HG03039 (cell line): Measurements from ENCODE around the gene FMNL2.

Experiments used
- ATAC-seq: cut with Tn5 transposase; IDR thresholded peaks from one replicate; pipeline ENCODE4 v1.9.1; 2021; ENCODE audit warnings: mild to moderate bottlenecking, moderate library complexity; ENCODE audit not compliant: unreplicated experiment

The FMNL2 gene

GRCh38 chr2:152548111-152548875 lies 213.3 kb downstream of the FMNL2 start:
- no peak for ATAC-seq

GRCh38 chr2:152548996-152549395 lies 214.0 kb downstream of the FMNL2 start:
- no peak for ATAC-seq

- no peak for ATAC-seq
These were observed 214.4 kb downstream of the FMNL2 start for GRCh38 chr2:152549423-152549822.

- ATAC-seq, result no peak
These were observed 215.4 kb downstream of the FMNL2 start for GRCh38 chr2:152550386-152550785.

GRCh38 chr2:152552888-152553287 lies 217.9 kb downstream of the FMNL2 start:
- no peak for ATAC-seq

DNA sequence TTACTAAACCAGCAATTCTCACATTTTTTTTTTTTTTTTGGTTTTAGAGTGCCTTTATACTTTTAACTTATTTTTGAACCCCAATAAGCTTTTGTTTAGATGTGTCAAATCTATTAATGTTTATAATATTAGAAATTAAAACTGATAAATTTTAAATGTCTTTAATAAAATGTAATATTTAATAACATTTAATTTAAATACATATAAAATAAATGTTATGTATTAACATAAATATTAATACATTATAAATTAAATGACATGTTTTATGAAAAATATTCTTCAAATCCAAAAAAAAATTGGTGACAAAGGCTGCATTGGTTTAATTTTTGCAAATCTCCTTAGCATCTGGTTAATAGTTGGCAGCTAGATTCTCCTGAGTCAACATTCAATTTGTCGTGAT lies 218.5 kb downstream of the FMNL2 start:
- ATAC-seq, result no peak

DNA sequence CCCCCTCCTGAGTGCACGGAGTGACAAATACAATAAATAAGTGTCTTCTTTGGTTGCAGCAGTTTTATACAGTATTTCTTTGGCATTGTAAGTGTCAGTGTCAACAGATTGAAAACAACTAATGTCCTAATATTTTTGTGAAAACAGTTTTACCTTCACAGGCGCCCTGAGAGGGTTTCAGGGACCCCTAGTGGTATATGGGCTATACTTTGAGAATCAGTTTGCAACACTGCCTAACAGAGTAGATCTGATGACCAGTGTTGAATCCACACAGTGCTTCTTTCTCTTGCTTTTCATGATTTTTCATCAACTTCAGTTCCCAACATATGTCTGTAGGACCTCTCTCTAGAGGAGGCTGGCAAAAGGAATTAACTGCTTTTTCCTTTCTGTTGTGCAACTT lies 220.1 kb downstream of the FMNL2 start:
- no peak for ATAC-seq

- ATAC-seq, result no peak
These were observed 221.5 kb downstream of the FMNL2 start for GRCh38 chr2:152556506-152556905.

DNA sequence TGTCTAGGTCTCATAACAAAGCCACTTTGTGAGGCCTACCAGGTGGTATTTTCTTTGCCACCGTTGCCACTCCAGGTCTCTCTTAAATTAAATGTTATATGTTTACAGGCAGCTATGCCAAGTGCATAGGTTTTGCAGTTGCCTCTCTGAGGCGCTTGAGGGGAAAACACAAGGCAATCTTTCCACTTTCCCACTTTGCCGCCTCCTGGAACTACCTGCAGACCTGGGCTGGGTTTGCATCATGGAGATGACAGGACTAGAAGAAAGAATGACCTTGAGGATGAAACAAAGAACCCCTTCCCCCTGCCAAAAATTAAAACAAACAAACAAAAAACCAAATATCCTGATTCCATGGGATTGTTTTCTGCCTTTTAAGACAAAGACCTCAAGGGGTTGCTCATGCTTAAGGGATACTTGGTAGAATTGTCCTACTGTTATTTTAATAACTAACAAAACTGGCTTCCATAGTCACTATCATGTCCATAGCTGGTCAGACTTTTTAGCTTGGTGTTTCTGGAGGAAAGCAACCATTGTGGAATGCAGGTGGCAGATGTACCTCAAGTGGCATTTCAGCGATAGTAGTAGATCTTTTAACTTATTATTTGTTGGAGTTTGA lies 222.4 kb downstream of the FMNL2 start:
- no peak for ATAC-seq

- no peak for ATAC-seq
These were observed 223.4 kb downstream of the FMNL2 start for GRCh38 chr2:152558158-152558984.

DNA sequence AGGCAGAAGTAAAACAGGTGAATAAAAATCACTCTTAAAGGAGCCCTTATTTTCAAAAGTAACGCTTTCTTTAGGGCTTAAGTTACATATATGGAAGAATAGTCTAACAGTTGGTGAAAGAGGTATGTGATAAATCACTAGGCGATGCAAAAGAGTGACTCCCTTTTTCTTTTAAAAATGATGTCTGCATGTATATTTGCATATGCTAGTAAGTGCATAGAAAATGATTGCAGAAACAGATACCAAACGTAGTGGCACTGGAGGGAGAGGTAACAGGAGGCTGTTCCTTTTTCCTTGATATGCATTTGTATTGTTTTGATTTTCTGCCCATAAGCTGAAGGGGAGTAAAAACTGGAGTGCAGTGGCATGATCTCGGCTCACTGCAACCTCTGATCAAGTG lies 224.0 kb downstream of the FMNL2 start:
- no peak for ATAC-seq

DNA sequence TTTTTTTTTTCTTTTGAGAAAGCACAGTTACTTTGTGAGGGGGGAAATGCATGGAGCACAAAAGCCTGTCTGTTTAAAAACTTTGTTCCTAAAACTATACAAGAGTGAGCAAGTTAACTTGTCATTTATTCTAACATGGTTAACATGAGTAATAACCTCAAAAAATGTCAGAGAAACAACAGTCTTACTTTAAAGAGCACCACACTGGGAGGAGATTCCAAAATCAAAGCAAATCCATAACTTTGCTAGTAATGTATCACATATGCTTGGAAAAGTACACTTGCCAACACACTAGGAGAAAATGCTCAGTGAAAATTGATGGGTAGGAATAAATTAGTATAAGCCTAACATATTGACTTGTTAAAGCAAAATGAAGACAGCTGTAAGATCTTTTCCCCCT lies 225.2 kb downstream of the FMNL2 start:
- no peak for ATAC-seq

DNA sequence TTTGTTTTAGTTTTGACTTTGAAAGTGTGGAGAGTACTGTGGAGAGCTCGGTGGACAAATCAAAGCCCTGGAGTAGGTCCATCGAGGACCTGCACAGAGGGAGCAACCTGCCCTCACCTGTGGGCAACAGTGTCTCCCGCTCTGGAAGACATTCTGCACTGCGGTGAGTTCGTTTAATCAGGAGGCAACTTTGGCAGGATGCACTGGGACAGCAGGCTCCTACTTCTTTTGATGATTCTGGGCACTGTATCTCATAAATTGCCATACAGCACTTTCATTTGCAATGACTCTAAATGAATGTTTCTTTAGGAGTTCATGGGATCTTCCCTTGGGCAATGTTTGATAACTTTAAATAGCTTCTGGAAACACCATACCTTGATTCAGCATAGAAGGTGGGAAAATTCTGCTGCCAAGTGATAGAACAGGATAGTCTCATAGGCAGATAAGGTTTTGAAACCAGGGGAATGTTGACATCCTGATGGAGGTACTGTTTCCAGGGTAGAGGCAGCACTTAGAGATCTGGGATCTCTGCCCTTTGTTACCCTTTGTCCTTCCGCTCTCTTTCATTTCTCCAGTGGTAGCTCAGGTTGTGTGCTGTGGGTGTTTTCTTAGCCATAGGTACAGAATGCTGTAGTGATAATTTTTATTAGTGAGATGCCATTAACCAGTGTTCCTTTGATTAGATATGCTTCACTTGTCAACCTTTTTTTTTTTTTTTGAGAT lies 226.1 kb downstream of the FMNL2 start:
- ATAC-seq, result no peak

- ATAC-seq, result no peak
These were observed 227.4 kb downstream of the FMNL2 start for GRCh38 chr2:152562198-152562884.

DNA sequence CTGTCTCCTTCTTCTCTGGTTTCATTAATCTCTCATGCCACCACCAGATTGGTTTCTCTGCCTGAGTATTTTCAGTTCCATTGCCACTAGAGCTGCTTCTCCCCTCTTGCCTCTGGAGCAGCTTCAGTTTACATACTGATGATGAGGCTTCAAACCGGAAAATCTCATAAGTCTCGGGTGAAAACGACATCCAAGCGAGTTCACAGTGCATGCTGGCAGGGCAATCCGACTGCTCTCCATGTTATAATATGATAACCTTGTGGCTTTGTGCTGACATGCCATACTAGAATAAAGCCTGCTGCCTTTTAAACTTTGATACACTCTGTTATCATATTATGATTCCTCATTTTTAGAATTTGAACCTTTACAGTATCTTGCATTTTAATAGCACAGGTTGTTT lies 228.8 kb downstream of the FMNL2 start:
- no peak for ATAC-seq

DNA sequence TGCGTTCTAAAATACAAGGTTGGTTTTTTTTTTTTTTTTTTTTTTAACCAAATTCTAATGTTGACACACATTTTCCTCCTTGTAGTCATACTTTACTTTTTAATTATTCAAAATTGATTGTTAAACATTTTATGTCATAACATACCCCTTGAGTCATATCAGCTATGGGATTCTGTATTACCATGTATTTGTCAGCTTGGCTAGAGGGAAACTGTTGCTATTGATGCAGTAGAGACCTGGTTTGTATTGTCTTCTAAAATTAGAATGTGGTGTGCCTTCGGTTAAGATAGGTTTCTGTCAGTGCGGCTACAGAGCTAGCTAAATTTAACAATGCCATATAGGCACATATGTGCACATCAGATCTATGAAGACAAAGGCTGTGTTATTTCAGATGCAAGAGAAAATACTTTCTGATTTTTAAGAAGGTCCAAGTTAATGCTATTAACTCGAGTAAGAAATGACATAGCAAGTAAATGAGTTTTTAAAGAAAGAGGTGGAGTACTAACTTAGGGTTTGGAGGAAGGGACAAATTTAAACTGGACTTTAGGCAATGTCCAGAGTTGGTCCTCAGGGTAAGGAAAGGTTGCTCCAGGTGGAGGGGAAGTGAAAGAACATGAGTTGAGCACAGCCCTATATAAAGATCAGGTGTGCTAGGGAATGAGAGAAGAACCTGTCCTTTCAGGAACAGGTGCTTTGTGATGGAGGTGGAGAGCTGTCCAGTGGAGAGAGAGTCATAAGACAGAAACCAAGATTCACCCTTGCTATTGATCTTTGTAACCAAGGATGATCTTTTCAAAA lies 230.0 kb downstream of the FMNL2 start:
- ATAC-seq, result peak; percentile 80

DNA sequence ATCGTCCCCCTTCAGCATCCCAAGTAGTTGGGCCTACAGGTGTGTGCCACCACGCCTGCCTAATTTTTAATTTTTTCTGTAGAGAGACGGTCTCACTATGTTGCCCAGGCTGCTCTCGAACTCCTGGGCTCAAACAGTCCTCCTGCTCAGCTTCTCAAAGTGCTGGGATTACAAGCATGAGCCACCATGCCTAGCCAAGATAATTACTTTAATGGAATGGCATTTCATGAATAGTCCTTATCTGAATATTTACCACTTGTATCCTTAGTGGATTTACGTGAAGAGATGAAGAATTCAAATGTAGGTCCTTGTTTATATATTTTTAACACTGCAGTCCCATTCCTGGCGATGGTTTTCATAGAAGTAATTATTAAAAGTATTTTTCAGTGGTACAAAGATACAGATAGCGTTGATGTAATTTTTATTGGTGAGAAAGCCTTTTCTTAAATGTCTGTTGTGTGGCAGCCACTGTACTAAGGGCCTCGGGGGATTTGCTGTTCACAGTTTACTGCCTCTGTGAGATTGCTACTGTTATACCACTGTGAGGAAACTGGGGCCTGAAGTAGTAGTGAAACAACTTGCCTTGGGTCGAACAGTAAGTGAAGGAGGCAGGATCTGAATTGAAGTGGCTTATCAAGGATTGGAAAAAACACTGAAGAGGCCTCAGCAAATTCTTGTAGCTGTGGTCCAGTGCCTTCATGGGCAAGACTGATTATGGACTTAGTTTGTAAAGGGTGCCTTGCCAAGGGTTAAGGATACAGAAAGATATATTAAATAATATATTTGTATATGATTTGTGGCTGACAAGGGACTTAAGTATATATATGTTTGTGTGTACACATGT lies 231.1 kb downstream of the FMNL2 start:
- ATAC-seq, result peak; percentile 49

DNA sequence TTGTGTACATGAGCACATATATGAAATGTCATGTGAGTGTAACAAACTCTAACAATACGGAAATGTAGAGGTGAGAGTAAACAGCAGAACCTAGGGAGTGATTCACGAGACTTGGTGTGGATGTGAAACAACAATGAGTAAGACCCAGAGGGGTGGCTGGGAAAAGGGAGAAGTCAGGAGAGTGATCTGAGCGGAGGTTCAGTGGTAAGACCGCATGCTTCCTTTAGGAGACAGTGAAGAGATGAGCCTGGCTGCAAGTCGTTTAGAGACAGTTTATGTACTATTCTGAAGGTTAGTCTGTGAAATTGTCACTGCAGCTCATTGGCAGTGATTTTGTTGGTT lies 231.7 kb downstream of the FMNL2 start:
- ATAC-seq, result peak; percentile 41

DNA sequence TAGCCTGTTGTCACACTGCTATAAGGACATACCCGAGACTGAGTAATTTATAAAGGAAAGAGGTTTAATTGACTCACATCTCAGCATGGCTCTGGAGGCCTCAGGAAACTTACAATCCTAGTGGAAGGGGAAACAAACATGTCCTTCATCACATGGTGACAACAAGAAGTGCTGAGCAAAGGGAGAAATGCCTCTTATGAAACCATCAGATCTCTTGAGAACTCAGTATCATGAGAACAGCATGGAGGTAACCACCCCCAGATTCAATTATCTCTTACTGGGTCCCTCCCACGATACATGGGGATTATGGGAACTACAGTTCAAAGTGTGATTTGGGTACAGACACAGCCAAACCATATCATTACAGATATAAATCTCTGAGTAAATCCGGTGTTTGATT lies 233.6 kb downstream of the FMNL2 start:
- no peak for ATAC-seq
